Ishikawa (cell line): ENCODE measurements around the gene USB1.

Experiments used
- CEBPB ChIP-seq: IDR thresholded peaks from 2 replicates; pipeline ENCODE4 v1.6.1; 2012
- CREB1 ChIP-seq: IDR thresholded peaks from 2 replicates; pipeline ENCODE4 v1.6.1; 2012; ENCODE audit warnings: low read depth
- EGR1 ChIP-seq: IDR thresholded peaks from 2 replicates; pipeline ENCODE4 v1.6.1; 2012
- EP300 ChIP-seq: IDR thresholded peaks from 2 replicates; pipeline ENCODE4 v1.6.1; 2012; ENCODE audit warnings: borderline replicate concordance
- FOXM1 ChIP-seq: IDR thresholded peaks from 2 replicates; pipeline ENCODE4 v1.6.1; 2012; ENCODE audit warnings: low read depth, borderline replicate concordance
- NFIC ChIP-seq: IDR thresholded peaks from 2 replicates; pipeline ENCODE4 v1.6.1; 2012
- RAD21 ChIP-seq: IDR thresholded peaks from 2 replicates; pipeline ENCODE4 v1.6.1; 2012; ENCODE audit warnings: low read depth
- TAF1 ChIP-seq: IDR thresholded peaks from 2 replicates; pipeline ENCODE4 v1.6.1; 2012; ENCODE audit warnings: low read depth, mild to moderate bottlenecking
- TCF12 ChIP-seq: IDR thresholded peaks from 2 replicates; pipeline ENCODE4 v1.6.1; 2012; ENCODE audit warnings: low read depth
- YY1 ChIP-seq: IDR thresholded peaks from 2 replicates; pipeline ENCODE4 v1.6.1; 2012; ENCODE audit warnings: low read depth
- ZBTB7A ChIP-seq: IDR thresholded peaks from 2 replicates; pipeline ENCODE4 v1.6.1; 2012; ENCODE audit warnings: low read depth
- TF ChIP-seq, protein P1 (sequence below): IDR thresholded peaks from 2 replicates; pipeline ENCODE4 v1.6.1; 2012; ENCODE audit warnings: low read depth, mild to moderate bottlenecking
- TF ChIP-seq, protein P2 (sequence below): IDR thresholded peaks from 2 replicates; pipeline ENCODE4 v1.6.1; 2012
- TF ChIP-seq, protein P3 (sequence below): IDR thresholded peaks from 2 replicates; pipeline ENCODE4 v1.6.1; 2012

DNA sequence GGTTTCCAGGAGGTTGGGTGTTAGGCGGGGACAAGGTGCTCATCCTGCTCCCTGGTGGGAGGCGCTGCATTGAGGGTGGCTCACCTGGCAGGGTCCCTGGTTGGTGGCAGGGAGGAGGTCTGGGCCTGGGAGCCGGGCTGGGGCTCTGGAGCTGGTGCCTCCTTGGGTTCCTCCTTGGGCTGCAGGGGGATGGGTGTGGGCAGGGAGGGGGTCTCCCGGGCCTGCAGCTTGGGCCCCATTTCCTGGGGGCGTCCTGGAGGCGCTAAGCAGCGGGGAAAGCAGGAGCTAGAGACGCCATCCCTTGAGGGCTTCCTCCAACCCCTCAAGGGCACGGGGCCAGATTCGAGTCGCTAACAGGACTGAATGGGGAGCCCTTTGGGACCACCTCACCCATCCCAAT lies 41.4 kb upstream of the USB1 start:
- TF ChIP-seq, protein P1, sequence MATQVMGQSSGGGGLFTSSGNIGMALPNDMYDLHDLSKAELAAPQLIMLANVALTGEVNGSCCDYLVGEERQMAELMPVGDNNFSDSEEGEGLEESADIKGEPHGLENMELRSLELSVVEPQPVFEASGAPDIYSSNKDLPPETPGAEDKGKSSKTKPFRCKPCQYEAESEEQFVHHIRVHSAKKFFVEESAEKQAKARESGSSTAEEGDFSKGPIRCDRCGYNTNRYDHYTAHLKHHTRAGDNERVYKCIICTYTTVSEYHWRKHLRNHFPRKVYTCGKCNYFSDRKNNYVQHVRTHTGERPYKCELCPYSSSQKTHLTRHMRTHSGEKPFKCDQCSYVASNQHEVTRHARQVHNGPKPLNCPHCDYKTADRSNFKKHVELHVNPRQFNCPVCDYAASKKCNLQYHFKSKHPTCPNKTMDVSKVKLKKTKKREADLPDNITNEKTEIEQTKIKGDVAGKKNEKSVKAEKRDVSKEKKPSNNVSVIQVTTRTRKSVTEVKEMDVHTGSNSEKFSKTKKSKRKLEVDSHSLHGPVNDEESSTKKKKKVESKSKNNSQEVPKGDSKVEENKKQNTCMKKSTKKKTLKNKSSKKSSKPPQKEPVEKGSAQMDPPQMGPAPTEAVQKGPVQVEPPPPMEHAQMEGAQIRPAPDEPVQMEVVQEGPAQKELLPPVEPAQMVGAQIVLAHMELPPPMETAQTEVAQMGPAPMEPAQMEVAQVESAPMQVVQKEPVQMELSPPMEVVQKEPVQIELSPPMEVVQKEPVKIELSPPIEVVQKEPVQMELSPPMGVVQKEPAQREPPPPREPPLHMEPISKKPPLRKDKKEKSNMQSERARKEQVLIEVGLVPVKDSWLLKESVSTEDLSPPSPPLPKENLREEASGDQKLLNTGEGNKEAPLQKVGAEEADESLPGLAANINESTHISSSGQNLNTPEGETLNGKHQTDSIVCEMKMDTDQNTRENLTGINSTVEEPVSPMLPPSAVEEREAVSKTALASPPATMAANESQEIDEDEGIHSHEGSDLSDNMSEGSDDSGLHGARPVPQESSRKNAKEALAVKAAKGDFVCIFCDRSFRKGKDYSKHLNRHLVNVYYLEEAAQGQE, result no peak
- TF ChIP-seq TCF12, result no peak
- TF ChIP-seq EGR1, result no peak
- no peak for TF ChIP-seq EP300
- TF ChIP-seq RAD21, result no peak
- no peak for TF ChIP-seq CREB1
- no peak for TF ChIP-seq YY1
- TF ChIP-seq ZBTB7A, result no peak
- no peak for TF ChIP-seq FOXM1
- TF ChIP-seq, protein P2, sequence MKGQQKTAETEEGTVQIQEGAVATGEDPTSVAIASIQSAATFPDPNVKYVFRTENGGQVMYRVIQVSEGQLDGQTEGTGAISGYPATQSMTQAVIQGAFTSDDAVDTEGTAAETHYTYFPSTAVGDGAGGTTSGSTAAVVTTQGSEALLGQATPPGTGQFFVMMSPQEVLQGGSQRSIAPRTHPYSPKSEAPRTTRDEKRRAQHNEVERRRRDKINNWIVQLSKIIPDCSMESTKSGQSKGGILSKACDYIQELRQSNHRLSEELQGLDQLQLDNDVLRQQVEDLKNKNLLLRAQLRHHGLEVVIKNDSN, result no peak
- TF ChIP-seq CEBPB, result no peak
- TF ChIP-seq, protein P3, sequence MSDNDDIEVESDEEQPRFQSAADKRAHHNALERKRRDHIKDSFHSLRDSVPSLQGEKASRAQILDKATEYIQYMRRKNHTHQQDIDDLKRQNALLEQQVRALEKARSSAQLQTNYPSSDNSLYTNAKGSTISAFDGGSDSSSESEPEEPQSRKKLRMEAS, result no peak
- TF ChIP-seq TAF1, result no peak
- no peak for TF ChIP-seq NFIC
